Nephron (organoid): ENCODE results near the gene MR1.

ENCODE experiments used
- H3K27ac Mint-ChIP-seq, 3 experiments: 2 replicates each; pipeline ENCODE4 v1.8.0; 2020; ENCODE audit warnings: mixed read lengths in 3 of 3, mild to moderate bottlenecking in 2 of 3, moderate library complexity in 1 of 3
- H3K27me3 Mint-ChIP-seq: 2 replicates; pipeline ENCODE4 v1.8.0; 2021; ENCODE audit warnings: low read depth, mild to moderate bottlenecking, moderate library complexity, mixed read lengths
- H3K36me3 Mint-ChIP-seq: 2 replicates; pipeline ENCODE4 v1.8.0; 2020; ENCODE audit warnings: low read depth, mixed read lengths
- H3K4me1 Mint-ChIP-seq: 2 replicates; pipeline ENCODE4 v1.8.0; 2020; ENCODE audit warnings: mixed read lengths
- H3K4me3 Mint-ChIP-seq, 3 experiments: 2 replicates each; pipeline ENCODE4 v1.8.0; 2020; ENCODE audit warnings: mild to moderate bottlenecking in 3 of 3, mixed read lengths in 3 of 3, moderate library complexity in 2 of 3
- H3K9me3 Mint-ChIP-seq: 2 replicates; pipeline ENCODE4 v1.8.0; 2020; ENCODE audit warnings: mixed read lengths
- TF ChIP-seq, protein P1 (sequence below), 3 experiments: fragments of 200-600 bp; sonication (generic); IDR thresholded peaks; one replicate each; pipeline ENCODE4 v1.5.0; 2021; ENCODE audit warnings: antibody characterized with exemption in 3 of 3; ENCODE audit not compliant: unreplicated experiment in 3 of 3

The MR1 gene

DNA sequence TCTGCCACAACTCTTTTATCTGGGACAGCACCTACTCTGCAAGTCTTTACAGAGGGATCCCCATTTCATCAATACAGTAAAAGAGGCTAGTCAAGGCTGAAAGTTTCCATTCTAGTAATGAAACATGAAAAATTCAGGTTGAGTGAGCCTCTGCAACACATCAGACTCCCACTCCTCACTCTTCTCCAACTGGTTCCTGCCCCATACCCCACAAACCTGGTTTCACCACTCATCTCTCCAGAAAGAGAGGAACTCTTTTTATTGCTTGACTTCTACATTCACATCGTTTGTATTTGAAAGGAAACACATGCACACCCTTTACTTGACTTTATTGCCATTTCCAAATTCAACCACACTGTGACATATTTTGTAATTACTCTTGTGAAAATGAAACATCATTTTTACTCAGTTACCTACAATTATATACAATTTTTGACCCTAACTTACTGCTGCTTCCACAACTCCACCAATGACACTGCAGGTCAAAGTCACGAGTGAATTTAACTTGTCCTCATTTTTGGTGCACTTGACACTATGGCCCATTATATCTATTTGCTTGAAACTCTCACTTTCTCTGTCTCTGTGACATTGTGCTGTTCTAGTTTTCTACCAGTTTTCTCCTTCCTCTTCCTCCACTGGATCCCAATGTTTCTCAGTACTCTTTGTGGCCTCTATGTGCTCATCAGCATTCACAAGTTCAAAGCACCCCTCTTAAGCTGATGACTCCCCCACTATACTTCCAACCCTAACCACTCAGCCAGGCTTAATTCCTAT, 19.1 kb upstream of the MR1 start:
- Mint-ChIP-seq H3K4me1 (peaks cover 20% of the 10 kb centered on the region), H3K36me3 (peaks cover 14% of the 10 kb centered on the region), H3K27me3 (no peaks in the 10 kb centered on the region), H3K9me3 (no peaks in the 10 kb centered on the region), H3K27ac (no peak overlapping the region), H3K4me3 (no peak overlapping the region)
- TF ChIP-seq, protein P1, sequence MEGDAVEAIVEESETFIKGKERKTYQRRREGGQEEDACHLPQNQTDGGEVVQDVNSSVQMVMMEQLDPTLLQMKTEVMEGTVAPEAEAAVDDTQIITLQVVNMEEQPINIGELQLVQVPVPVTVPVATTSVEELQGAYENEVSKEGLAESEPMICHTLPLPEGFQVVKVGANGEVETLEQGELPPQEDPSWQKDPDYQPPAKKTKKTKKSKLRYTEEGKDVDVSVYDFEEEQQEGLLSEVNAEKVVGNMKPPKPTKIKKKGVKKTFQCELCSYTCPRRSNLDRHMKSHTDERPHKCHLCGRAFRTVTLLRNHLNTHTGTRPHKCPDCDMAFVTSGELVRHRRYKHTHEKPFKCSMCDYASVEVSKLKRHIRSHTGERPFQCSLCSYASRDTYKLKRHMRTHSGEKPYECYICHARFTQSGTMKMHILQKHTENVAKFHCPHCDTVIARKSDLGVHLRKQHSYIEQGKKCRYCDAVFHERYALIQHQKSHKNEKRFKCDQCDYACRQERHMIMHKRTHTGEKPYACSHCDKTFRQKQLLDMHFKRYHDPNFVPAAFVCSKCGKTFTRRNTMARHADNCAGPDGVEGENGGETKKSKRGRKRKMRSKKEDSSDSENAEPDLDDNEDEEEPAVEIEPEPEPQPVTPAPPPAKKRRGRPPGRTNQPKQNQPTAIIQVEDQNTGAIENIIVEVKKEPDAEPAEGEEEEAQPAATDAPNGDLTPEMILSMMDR (IDR thresholded peaks at IDR 0.05; ENCODE audit: unreplicated experiment in 3 of 3): no peak

DNA sequence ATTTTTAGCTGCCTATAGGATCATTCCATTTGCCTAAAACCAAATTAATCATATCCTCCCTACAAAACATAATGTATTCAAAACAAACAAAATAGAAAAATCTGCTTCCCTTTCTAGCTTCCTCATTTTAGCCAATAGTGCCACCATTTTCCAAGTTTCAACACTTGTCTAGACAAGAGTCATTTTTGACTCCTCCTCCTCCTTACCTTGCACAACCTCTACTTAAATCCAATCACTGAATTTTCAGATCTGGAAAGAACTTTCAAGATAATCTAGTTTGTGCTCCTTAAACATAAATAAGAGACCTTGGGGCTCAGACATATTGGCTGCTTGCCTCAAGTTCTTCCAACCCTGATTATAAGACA, 18.6 kb upstream of the MR1 start:
- Mint-ChIP-seq H3K4me3 (no peak overlapping the region), H3K4me1 (peaks cover 21% of the 10 kb centered on the region), H3K27ac (no peak overlapping the region), H3K36me3 (peaks cover 10% of the 10 kb centered on the region), H3K27me3 (no peaks in the 10 kb centered on the region), H3K9me3 (no peaks in the 10 kb centered on the region)
- TF ChIP-seq, protein P1 (IDR thresholded peaks at IDR 0.05; ENCODE audit: unreplicated experiment in 3 of 3): no peak

DNA sequence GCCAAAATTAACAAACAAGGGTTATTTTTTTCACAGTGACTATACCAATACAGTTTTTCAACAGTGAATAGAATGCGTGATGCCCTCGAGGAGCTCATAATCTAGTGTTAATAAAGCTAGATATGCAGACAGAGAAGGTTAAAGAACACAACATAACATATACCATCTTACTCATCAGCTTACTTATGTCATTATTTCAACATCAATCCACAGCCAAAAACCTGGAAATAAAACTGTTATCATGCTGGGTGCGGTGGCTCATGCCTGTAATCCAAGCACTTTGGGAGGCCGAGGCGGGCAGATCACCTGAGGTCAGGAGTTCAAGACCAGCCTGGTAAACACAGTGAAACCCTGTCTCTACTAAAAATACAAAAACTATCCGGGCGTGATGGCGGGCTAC, 17.2 kb upstream of the MR1 start:
- H3K36me3 Mint-ChIP-seq: peaks cover 10% of the 10 kb centered on the region
- TF ChIP-seq, protein P1 (IDR thresholded peaks at IDR 0.05; ENCODE audit: unreplicated experiment in 3 of 3): no peak
- H3K4me3 Mint-ChIP-seq: no peak overlapping the region
- H3K27ac Mint-ChIP-seq: no peak overlapping the region
- H3K4me1 Mint-ChIP-seq: peaks cover 24% of the 10 kb centered on the region
- H3K27me3 Mint-ChIP-seq: no peaks in the 10 kb centered on the region
- no peaks in the 10 kb centered on the region for H3K9me3 Mint-ChIP-seq

DNA sequence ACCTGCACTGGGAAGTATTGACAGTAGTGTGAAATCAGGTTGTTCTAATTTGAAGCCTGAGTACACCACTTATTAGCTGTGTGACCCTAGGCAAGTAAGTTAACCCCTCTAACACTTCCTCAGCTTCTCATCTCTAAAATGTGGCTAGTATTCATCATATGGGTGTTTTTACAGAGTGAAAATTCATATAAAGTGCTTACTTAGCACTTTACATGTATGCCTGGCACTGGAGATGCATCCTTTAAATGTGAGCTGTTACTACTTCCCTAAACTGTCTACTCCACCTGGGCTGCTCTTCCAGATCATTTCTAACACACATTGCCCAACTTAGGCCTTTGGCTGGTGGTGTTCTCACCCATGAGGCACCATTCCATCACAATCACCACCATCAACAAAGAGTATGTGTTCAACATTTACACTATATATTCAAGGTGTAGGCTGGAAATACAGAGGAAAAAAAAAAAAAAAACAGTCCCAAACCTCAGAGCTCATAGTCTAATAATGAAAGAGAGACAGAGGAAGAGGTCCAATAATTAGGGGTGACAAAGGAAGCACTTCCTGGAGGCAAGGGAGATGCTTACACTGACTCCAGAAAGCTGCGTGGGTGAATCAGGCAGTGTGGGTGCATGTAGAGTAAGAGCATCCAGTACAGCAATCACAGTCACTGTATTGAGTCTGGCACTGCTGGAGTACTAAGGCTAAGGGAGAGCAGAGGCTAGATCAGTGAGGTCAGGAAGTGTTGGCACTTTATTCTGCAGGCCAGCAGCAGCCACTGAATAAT, 14.7 kb upstream of the MR1 start:
- TF ChIP-seq, protein P1 (IDR thresholded peaks at IDR 0.05; ENCODE audit: unreplicated experiment in 3 of 3): no peak
- H3K27ac Mint-ChIP-seq: no peak overlapping the region
- H3K27me3 Mint-ChIP-seq: peaks cover 8% of the 10 kb centered on the region
- peak overlapping the region; percentile 63 to 77 (median 69) for H3K4me3 Mint-ChIP-seq
- H3K36me3 Mint-ChIP-seq: peaks cover 6% of the 10 kb centered on the region
- H3K9me3 Mint-ChIP-seq: no peaks in the 10 kb centered on the region
- H3K4me1 Mint-ChIP-seq: peaks cover 23% of the 10 kb centered on the region

DNA sequence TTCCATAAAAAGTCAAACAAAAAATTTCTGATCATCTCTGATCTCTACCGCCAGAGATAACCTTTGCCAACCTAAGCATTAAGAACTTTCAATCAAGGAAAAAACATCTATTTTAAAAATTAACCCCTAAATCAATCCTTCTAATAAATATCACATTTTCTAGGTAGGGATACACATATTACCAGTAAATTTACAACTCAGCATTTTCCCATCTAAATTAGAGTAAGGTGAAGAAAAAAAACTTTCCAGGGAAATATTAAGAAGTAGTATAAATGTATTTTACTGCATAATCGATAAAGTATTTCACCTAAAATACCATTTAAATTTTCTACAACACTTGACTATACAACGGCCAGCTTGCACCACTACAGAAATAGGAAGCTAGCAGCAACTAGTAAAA, 12.6 kb upstream of the MR1 start:
- peaks cover 23% of the 10 kb centered on the region for H3K4me1 Mint-ChIP-seq
- TF ChIP-seq, protein P1 (IDR thresholded peaks at IDR 0.05; ENCODE audit: unreplicated experiment in 3 of 3): no peak
- H3K9me3 Mint-ChIP-seq: no peaks in the 10 kb centered on the region
- peak overlapping the region; percentile 93 to 99 (median 97) for H3K27ac Mint-ChIP-seq
- peaks cover 6% of the 10 kb centered on the region for H3K36me3 Mint-ChIP-seq
- H3K4me3 Mint-ChIP-seq: peak overlapping the region; percentile 93 to 100 (median 98)
- H3K27me3 Mint-ChIP-seq: peaks cover 8% of the 10 kb centered on the region
